Peyer's patch (tissue), 4 donors: ENCODE measurements around the gene SMIM21. TPM values are rescaled to one million over a fixed set of nuclear protein-coding genes. Genes with fewer than 3 reads are reported as not detected.

Experiments
- DNase-seq, 3 donors: peaks; one replicate each; pipeline ENCODE4 v3.0.0-alpha.2; 2017 to 2019
- H3K27ac ChIP-seq, 4 donors: fragments of 200-600 bp; sonication (generic); one replicate each; pipeline ENCODE4 v1.5.1; 2016 to 2019
- H3K27me3 ChIP-seq, 2 donors: fragments of 200-600 bp; sonication (generic); one replicate each; pipeline ENCODE4 v1.5.1; 2019
- H3K36me3 ChIP-seq, 3 donors: fragments of 200-600 bp; sonication (generic); one replicate each; pipeline ENCODE4 v1.5.1; 2016 to 2019
- H3K4me1 ChIP-seq, 4 donors: fragments of 200-600 bp; sonication (generic); one replicate each; pipeline ENCODE4 v1.5.1; 2016 to 2019
- H3K4me3 ChIP-seq, 4 donors: fragments of 200-600 bp; sonication (generic); 1 replicate in 3 of 4; 2 replicates in 1 of 4; pipeline ENCODE4 v1.5.1; 2016 to 2019; ENCODE audit warnings: mild to moderate bottlenecking in 1 of 4
- H3K9me3 ChIP-seq, 4 donors: fragments of 200-600 bp; sonication (generic); one replicate each; pipeline ENCODE4 v1.5.1; 2016 to 2019; ENCODE audit warnings: mild to moderate bottlenecking in 1 of 4
- CTCF ChIP-seq, 6 experiments: fragments of 450-650 bp in 4 of 6; fragments of 200-600 bp in 2 of 6; sonication (generic) in 1 of 6; IDR thresholded peaks; one replicate each; pipeline ENCODE4 v1.5.1; 2017 to 2019; ENCODE audit warnings: antibody characterized with exemption in 6 of 6, mild to moderate bottlenecking in 3 of 6, moderate library complexity in 1 of 6
- POLR2A ChIP-seq, 2 donors: fragments of 450-650 bp; IDR thresholded peaks; one replicate each; pipeline ENCODE4 v1.5.1; 2017; ENCODE audit warnings: antibody characterized with exemption in 2 of 2, mild to moderate bottlenecking in 2 of 2, moderate library complexity in 2 of 2
- total RNA-seq, 4 donors: library from RNA; depleted of rRNA; stranded (reverse); fragments of >200 nt; gene quantifications; one replicate each; pipeline ENCODE4 v1.1.0, GENCODE V29; 2016

Gene SMIM21
- total RNA-seq, 4 donors from 2014 or later = not detected

GRCh38 chr18:75395137-75395536 lies 32.4 kb downstream of the SMIM21 start:
- H3K9me3 ChIP-seq = no peaks in the 10 kb centered on the region
- DNase-seq = no peak
- no peaks in the 10 kb centered on the region for H3K27me3 ChIP-seq
- H3K27ac ChIP-seq = no peak overlapping the region
- no peak overlapping the region for H3K4me3 ChIP-seq
- no peaks in the 10 kb centered on the region for H3K36me3 ChIP-seq
- H3K4me1 ChIP-seq = no peaks in the 10 kb centered on the region
- TF ChIP-seq CTCF (IDR thresholded peaks at IDR 0.05) (no peak), POLR2A (IDR thresholded peaks at IDR 0.05) (no peak)

GRCh38 chr18:75393721-75394120 lies 33.8 kb downstream of the SMIM21 start:
- Histone ChIP-seq H3K27me3 (no peaks in the 10 kb centered on the region), H3K4me1 (no peaks in the 10 kb centered on the region), H3K9me3 (no peaks in the 10 kb centered on the region), H3K27ac (no peak overlapping the region), H3K36me3 (no peaks in the 10 kb centered on the region), H3K4me3 (no peak overlapping the region)
- DNase-seq = no peak
- TF ChIP-seq POLR2A (IDR thresholded peaks at IDR 0.05) (no peak), CTCF (IDR thresholded peaks at IDR 0.05) (no peak)

GRCh38 chr18:75392226-75392578 lies 35.3 kb downstream of the SMIM21 start:
- DNase-seq = no peak
- H3K9me3 ChIP-seq = no peaks in the 10 kb centered on the region
- TF ChIP-seq POLR2A (IDR thresholded peaks at IDR 0.05) (no peak), CTCF (IDR thresholded peaks at IDR 0.05) (no peak)
- no peaks in the 10 kb centered on the region for H3K36me3 ChIP-seq
- H3K27ac ChIP-seq = no peak overlapping the region
- H3K4me1 ChIP-seq = no peaks in the 10 kb centered on the region
- no peaks in the 10 kb centered on the region for H3K27me3 ChIP-seq
- no peak overlapping the region for H3K4me3 ChIP-seq

GRCh38 chr18:75391279-75392225 lies 36.0 kb downstream of the SMIM21 start:
- Histone ChIP-seq H3K27ac (no peak overlapping the region), H3K36me3 (no peaks in the 10 kb centered on the region), H3K4me1 (no peaks in the 10 kb centered on the region), H3K9me3 (no peaks in the 10 kb centered on the region), H3K27me3 (no peaks in the 10 kb centered on the region), H3K4me3 (no peak overlapping the region)
- DNase-seq = no peak
- no peak for TF ChIP-seq POLR2A (IDR thresholded peaks at IDR 0.05)

- DNase-seq = no peak
- H3K27me3 ChIP-seq = no peaks in the 10 kb centered on the region
- TF ChIP-seq POLR2A (IDR thresholded peaks at IDR 0.05) = no peak
- no peak for TF ChIP-seq CTCF (IDR thresholded peaks at IDR 0.05)
- H3K4me1 ChIP-seq = no peaks in the 10 kb centered on the region
- H3K4me3 ChIP-seq = no peak overlapping the region
- H3K9me3 ChIP-seq = no peaks in the 10 kb centered on the region
- H3K36me3 ChIP-seq = no peaks in the 10 kb centered on the region
- H3K27ac ChIP-seq = no peak overlapping the region
Observed at GRCh38 chr18:75390854-75391253, 36.6 kb downstream of the SMIM21 start.

- Histone ChIP-seq H3K4me3 (no peak overlapping the region), H3K9me3 (no peaks in the 10 kb centered on the region), H3K36me3 (no peaks in the 10 kb centered on the region), H3K4me1 (no peaks in the 10 kb centered on the region), H3K27me3 (no peaks in the 10 kb centered on the region), H3K27ac (no peak overlapping the region)
- TF ChIP-seq CTCF (IDR thresholded peaks at IDR 0.05) = no peak
- no peak for TF ChIP-seq POLR2A (IDR thresholded peaks at IDR 0.05)
- DNase-seq = no peak
Observed at GRCh38 chr18:75384144-75384543, 43.4 kb downstream of the SMIM21 start.
